ENCODE measurements around the gene ATRX.

DNA sequence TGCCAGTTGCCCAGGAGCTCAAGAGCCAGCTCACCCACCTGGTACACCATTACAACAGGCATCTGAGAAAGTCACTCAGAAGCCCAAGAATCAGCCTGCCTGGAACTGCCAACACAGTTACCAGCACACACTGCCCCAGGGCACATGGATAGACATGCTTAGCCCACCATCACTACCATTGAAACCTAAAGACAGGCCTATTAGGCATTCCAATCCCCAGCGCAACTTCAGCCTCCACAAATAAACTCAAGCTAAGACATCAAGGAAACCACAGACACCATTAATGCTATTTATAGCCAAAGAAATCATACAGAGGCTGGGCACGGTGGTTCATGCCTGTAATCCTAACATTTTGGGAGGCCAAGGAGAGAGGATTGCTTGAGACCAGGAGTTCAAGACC lies 42.3 kb downstream of the ATRX start:
- TF ChIP-seq, protein P1, sequence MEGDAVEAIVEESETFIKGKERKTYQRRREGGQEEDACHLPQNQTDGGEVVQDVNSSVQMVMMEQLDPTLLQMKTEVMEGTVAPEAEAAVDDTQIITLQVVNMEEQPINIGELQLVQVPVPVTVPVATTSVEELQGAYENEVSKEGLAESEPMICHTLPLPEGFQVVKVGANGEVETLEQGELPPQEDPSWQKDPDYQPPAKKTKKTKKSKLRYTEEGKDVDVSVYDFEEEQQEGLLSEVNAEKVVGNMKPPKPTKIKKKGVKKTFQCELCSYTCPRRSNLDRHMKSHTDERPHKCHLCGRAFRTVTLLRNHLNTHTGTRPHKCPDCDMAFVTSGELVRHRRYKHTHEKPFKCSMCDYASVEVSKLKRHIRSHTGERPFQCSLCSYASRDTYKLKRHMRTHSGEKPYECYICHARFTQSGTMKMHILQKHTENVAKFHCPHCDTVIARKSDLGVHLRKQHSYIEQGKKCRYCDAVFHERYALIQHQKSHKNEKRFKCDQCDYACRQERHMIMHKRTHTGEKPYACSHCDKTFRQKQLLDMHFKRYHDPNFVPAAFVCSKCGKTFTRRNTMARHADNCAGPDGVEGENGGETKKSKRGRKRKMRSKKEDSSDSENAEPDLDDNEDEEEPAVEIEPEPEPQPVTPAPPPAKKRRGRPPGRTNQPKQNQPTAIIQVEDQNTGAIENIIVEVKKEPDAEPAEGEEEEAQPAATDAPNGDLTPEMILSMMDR (IDR thresholded peaks at IDR 0.05): no peak
- no peak for TF ChIP-seq EP300 (IDR thresholded peaks at IDR 0.05)
